Skin of body (tissue), 2 donors: Measurements from ENCODE around the gene DNAJB6. TPM values are rescaled to one million over a fixed set of nuclear protein-coding genes. Genes with fewer than 3 reads are reported as not detected.

Experiments used
- DNase-seq: peaks from one replicate; lab custom pipeline; 2025; lab: John Stamatoyannopoulos, UW
- total RNA-seq: library from RNA; depleted of rRNA; stranded (reverse); fragments of >200 nt; gene quantifications from one replicate; pipeline ENCODE4 v1.2.3, GENCODE V29; 2014

Gene DNAJB6
- total RNA-seq, 1 donor from 2014 or later = 97.8 TPM

- DNase-seq = no peak
Measured at GRCh38 chr7:157427811-157428553, 91.2 kb downstream of the DNAJB6 start.

- DNase-seq = no peak
Measured at GRCh38 chr7:157428554-157428945, 91.7 kb downstream of the DNAJB6 start.

GRCh38 chr7:157429001-157429679 lies 92.3 kb downstream of the DNAJB6 start:
- no peak for DNase-seq

- no peak for DNase-seq
Measured at GRCh38 chr7:157429680-157430224, 92.9 kb downstream of the DNAJB6 start.

- DNase-seq = no peak
Measured at GRCh38 chr7:157430721-157431120, 93.9 kb downstream of the DNAJB6 start.

GRCh38 chr7:157431173-157431950 lies 94.6 kb downstream of the DNAJB6 start:
- no peak for DNase-seq

GRCh38 chr7:157431951-157432540 lies 95.2 kb downstream of the DNAJB6 start:
- no peak for DNase-seq

GRCh38 chr7:157432541-157432956 lies 95.7 kb downstream of the DNAJB6 start:
- DNase-seq = no peak

- DNase-seq = no peak
Measured at GRCh38 chr7:157432957-157433576, 96.3 kb downstream of the DNAJB6 start.

- DNase-seq = no peak
Measured at GRCh38 chr7:157433628-157434027, 96.8 kb downstream of the DNAJB6 start.

- DNase-seq = no peak
Measured at GRCh38 chr7:157434231-157434630, 97.4 kb downstream of the DNAJB6 start.

- no peak for DNase-seq
Measured at GRCh38 chr7:157434701-157435100, 97.9 kb downstream of the DNAJB6 start.

- no peak for DNase-seq
Measured at GRCh38 chr7:157436076-157436475, 99.3 kb downstream of the DNAJB6 start.

- no peak for DNase-seq
Measured at GRCh38 chr7:157436763-157437480, 100.1 kb downstream of the DNAJB6 start.

GRCh38 chr7:157437519-157438061 lies 100.8 kb downstream of the DNAJB6 start:
- DNase-seq = no peak

- DNase-seq = no peak
Measured at GRCh38 chr7:157438121-157439025, 101.6 kb downstream of the DNAJB6 start.

- no peak for DNase-seq
Measured at GRCh38 chr7:157439149-157439548, 102.3 kb downstream of the DNAJB6 start.

- DNase-seq = no peak
Measured at GRCh38 chr7:157439761-157440160, 103.0 kb downstream of the DNAJB6 start.
